GM23338 (cell line): ENCODE measurements around the gene ANO10.

Source experiments
- CTCF ChIP-seq, 2 experiments: fragments of 200-600 bp in 1 of 2; sonication (generic) in 1 of 2; conservative IDR thresholded peaks; 2 replicates each; pipeline versions ENCODE4 v1.5.1 to v1.6.1; 2016 to 2017; ENCODE audit warnings: antibody characterized with exemption in 2 of 2, low read depth in 2 of 2, mild to moderate bottlenecking in 2 of 2, moderate library complexity in 1 of 2
- EZH2 ChIP-seq: fragments of 200-600 bp; sonication (generic); IDR thresholded peaks from one replicate; pipeline ENCODE4 v1.8.0; 2017; ENCODE audit warnings: antibody characterized with exemption, mild to moderate bottlenecking, low read depth; ENCODE audit not compliant: unreplicated experiment
- EZH2phosphoT487 ChIP-seq: fragments of 200-600 bp; sonication (generic); IDR thresholded peaks from one replicate; pipeline ENCODE4 v1.8.1; 2018; ENCODE audit warnings: antibody characterized with exemption; ENCODE audit not compliant: unreplicated experiment
- POLR2AphosphoS5 ChIP-seq: IDR thresholded peaks from 2 replicates; pipeline ENCODE4 v1.6.1; 2016; ENCODE audit warnings: antibody characterized with exemption, low read depth

GRCh38 chr3:43497422-43497821, 124.4 kb downstream of the ANO10 start:
- TF ChIP-seq CTCF (conservative IDR thresholded peaks at IDR 0.05; ENCODE audit: low read depth in 2 of 2) (no peak), EZH2 (no peak), EZH2phosphoT487 (no peak), POLR2AphosphoS5 (no peak)
